HG03039 (cell line): ENCODE results near the gene RNF220.

Experiments
- ATAC-seq: cut with Tn5 transposase; IDR thresholded peaks from one replicate; pipeline ENCODE4 v1.9.1; 2021; ENCODE audit warnings: mild to moderate bottlenecking, moderate library complexity; ENCODE audit not compliant: unreplicated experiment

RNF220 gene

GRCh38 chr1:44425341-44426082 lies 20.5 kb downstream of the RNF220 start:
- ATAC-seq: no peak

DNA sequence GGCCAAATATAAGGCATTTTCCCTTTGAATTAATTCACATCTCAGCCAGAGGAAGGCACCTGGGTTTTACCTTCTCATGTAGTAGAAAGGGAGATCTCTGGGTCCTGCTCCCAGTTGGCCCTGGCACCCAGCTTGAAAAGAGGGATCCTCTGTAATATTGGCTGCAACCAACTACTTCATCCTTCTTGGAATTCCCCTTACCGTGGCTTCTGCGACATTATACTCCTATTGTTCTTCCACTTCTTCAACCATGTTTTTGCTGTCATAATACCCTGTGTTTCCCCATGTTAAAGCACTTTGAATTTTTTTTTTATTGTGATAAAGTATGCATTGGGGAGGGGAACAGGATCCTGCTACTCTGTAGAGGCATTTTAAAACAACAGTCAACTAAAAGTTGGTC lies 26.8 kb downstream of the RNF220 start:
- no peak for ATAC-seq

DNA sequence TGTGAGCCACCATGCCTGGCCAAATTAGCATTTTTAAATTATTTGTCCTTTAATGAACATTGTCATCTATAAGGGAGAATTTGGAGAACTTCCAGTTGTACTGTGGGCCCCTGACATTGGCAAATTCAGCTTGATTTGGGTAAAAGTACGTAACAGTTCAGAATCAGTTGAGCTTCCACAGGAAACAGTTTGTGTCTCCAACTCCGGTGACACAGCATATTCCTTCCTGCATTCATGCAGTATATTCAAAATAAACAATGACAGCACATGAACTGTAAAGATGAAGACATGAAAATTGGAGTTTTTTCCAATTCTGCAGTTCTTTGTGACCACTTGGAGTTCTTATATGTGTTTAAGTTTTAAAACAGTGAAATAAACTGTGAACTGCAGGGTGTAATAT lies 28.2 kb downstream of the RNF220 start:
- no peak for ATAC-seq

DNA sequence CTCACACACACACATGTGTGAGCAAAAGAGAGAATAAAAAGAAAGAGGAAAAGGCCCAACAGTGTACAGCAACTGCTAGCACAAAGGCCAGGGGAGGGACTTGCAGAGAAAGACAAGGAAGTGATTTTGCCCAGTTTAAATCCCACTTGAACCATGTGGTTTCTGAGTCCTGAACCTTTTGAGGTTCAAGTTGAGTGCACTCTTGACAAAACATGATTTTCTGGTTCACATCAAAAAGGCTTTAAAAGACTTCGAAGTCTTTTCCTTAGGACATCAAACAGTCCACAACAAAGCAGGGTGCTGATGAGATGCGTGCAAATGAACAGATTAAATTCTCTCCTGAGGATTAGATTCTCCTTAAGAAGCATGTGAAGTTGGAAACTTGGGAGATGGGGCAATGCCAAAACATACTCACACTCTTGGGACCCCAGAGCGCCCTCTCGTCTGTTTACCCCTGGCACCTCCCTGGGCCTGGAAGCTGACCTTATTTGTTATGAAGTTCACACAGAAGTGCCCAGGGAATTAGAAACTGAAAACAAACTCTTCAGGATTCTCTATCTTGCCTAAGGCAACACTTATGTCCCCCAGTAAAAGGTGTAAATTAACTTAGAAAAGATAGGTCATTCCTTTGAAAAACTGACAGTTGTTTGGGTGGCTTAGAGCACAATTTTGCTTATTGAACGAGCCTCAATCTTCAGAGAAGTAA lies 31.5 kb downstream of the RNF220 start:
- ATAC-seq: no peak

- no peak for ATAC-seq
These were observed 32.2 kb downstream of the RNF220 start for GRCh38 chr1:44437107-44437716.

- no peak for ATAC-seq
These were observed 37.7 kb downstream of the RNF220 start for GRCh38 chr1:44442791-44443190.

GRCh38 chr1:44447051-44447810 lies 42.2 kb downstream of the RNF220 start:
- ATAC-seq: no peak

DNA sequence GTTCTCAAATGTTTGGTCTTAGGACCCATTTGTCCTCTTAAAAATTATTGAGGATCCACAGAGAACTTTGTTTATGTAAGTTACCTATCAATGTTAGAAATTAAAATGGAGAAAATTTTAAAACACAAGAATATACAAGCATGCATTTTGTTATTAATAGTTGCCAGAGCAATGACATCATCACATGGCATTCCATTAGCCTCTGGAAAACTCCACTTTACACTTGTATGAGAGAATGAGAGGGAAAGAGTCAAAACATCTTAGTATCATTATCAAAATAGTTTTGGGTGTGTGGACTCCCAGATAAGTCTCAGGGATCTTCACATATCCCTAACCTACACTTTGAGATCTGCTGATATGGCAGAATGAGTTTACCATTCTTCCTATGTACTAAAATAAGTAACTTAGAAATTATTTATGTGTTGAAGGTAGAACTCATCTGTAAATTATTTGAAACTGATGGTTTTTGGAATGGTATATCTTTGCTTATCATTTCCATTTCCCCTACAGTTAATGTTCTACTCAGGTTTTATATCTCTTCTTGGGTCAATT lies 48.8 kb downstream of the RNF220 start:
- no peak for ATAC-seq

DNA sequence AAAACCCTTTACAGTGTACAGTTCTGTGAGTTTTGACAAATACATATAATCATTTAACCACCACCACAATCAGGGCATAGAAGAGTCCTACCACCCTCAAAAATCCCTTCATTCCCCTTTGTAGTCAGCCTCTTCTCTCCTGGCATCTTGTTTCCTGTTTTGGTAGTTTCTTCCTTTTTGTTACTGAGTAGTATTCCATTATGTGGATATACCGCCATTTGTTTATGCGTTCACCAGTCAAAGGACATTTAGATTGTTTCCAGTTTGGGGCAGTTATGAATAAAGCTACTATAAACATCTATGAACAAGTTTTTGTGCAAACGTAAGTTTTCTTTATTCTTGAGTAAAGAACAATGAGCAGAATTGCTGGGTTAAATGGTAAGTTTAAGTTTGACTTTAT lies 49.6 kb downstream of the RNF220 start:
- ATAC-seq: no peak

GRCh38 chr1:44460107-44460882 lies 55.2 kb downstream of the RNF220 start:
- ATAC-seq: no peak

- no peak for ATAC-seq
These were observed 59.3 kb downstream of the RNF220 start for GRCh38 chr1:44464361-44464760.

- no peak for ATAC-seq
These were observed 62.5 kb downstream of the RNF220 start for GRCh38 chr1:44467566-44467965.

GRCh38 chr1:44471911-44472453 lies 66.9 kb downstream of the RNF220 start:
- ATAC-seq: no peak

GRCh38 chr1:44472620-44473525 lies 67.8 kb downstream of the RNF220 start:
- no peak for ATAC-seq

DNA sequence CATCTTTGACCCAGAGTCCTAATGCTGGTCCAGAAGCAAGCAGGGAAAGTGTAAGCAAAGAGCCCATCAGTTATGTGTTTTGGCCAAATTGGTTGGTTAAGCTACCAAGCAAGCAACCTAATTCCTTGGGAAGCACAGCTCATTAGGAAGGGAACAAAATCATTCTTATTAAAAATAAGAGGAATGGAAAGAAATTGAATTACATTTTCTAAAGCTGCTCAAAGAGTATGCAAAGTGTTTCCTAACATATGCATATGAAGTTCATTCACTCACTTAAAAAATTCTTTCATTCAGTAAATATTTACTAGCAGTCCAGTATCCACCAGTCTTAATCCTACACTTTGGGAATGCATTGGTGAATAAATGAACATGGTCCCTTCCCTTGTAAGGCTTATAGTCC lies 71.8 kb downstream of the RNF220 start:
- no peak for ATAC-seq

- no peak for ATAC-seq
These were observed 76.6 kb downstream of the RNF220 start for GRCh38 chr1:44481701-44482100.

- ATAC-seq: no peak
These were observed 78.2 kb downstream of the RNF220 start for GRCh38 chr1:44483089-44483874.

DNA sequence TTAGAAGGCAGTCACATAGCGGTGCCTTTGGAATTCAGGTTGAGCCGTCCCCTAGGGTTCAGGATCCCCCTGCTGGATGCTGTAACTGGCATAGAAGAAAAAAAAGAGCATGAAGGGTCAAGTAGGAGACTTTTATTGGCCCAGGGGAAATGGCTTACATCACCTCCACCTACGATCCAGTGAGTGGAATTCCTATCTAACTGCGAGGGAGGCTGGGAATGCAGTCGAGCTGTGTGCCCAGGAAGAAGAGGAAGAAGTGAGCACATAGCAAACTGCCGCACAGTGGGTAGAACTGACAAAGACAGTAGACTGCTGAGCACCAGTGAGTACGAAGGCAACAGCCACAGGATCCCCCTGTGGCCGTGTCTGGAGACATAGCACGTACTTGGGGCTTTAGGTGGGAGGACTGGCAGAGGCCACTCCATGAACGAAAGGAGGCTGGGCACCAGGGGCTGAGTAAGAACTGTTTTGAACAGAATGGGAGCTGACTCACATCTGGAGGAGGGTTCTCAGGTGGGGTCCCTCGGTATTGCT lies 79.2 kb downstream of the RNF220 start:
- ATAC-seq: no peak
